ENCODE measurements around the gene TNFAIP8. TPM values are rescaled to one million over a fixed set of nuclear protein-coding genes. Genes with fewer than 3 reads are reported as not detected.

The TNFAIP8 gene
- total RNA-seq, 1 experiment from 2014 or later: 16.4 TPM

DNA sequence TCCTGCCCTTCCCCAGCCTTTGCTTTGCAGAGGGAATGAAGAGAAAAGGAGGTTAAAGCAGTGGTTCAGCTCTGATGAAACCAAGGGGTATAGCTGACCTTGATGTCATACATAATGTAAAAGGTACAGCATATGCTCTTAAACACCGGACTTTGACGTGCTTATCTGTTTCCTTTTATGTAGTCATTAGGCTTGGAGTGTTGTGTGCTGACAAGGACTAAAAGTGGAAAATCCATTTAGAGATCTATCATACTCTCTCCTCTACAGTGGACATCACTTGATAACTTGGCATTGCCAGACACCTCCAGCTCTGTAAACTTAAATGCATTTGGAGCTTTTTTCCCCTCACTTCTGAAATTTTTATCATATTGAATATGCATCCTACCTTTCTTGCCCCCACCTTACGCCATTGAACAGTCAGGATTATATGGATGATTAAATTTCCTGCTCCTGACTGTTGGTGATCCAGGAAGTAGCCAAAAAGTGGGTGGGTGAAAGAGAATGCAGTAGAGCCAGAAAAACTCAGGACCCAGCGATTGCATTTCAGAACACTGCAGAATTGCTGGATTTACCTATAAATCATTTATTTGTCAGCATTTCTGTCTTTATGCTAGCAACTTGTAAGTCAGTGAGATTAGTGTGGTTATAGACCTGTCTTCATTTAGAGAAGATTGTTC is 4.1 kb downstream of the TNFAIP8 start:
- Histone ChIP-seq H3K79me2 (ENCODE audit: low read depth) (peaks cover 84% of the 10 kb centered on the region), H3K36me3 (ENCODE audit: low read depth) (no peaks in the 10 kb centered on the region), H3K27me3 (ENCODE audit: insufficient read depth, low read depth) (no peaks in the 10 kb centered on the region), H3K4me3 (peak overlapping the region; percentile 14; the same call in 1 of the 2 replicates), H3F3A (ENCODE audit: insufficient read depth, low read depth) (peaks cover 22% of the 10 kb centered on the region; the same call in 1 of the 2 replicates), H3K4me2 (peak overlapping the region; percentile 73), H2AFZ (no peak overlapping the region), H3K4me1 (replicated peaks; ENCODE audit: insufficient read depth) (peaks cover 57% of the 10 kb centered on the region), H3K9me3 (ENCODE audit: insufficient read depth, low read depth) (no peaks in the 10 kb centered on the region), H4K20me1 (ENCODE audit: insufficient read depth) (no peaks in the 10 kb centered on the region), H3K27ac (peak overlapping the region; percentile 52), H3K9me2 (ENCODE audit: insufficient read depth) (no peaks in the 10 kb centered on the region)
- TF ChIP-seq, protein P1, sequence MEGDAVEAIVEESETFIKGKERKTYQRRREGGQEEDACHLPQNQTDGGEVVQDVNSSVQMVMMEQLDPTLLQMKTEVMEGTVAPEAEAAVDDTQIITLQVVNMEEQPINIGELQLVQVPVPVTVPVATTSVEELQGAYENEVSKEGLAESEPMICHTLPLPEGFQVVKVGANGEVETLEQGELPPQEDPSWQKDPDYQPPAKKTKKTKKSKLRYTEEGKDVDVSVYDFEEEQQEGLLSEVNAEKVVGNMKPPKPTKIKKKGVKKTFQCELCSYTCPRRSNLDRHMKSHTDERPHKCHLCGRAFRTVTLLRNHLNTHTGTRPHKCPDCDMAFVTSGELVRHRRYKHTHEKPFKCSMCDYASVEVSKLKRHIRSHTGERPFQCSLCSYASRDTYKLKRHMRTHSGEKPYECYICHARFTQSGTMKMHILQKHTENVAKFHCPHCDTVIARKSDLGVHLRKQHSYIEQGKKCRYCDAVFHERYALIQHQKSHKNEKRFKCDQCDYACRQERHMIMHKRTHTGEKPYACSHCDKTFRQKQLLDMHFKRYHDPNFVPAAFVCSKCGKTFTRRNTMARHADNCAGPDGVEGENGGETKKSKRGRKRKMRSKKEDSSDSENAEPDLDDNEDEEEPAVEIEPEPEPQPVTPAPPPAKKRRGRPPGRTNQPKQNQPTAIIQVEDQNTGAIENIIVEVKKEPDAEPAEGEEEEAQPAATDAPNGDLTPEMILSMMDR (conservative IDR thresholded peaks at IDR 0.05): no peak
- TF ChIP-seq EZH2 (IDR thresholded peaks at IDR 0.05; ENCODE audit: low read depth): no peak
- ChIA-PET CTCF (no interaction called here), POLR2A (ENCODE audit: unreplicated experiment) (interaction anchor here (0.5 to 0.7 kb wide), 2 partner anchors 33 to 536 kb away, joined by 4 to 5 read pairs; no protein-coding TSS in a partner anchor)
- DNase-seq: peak in 1 of 2 experiments; percentile 48
- intact Hi-C loops (cut with micrococcal nuclease; ENCODE audit: unreplicated experiment): loop anchor here (5.0 kb wide), 1 partner anchor 58 kb away; no protein-coding TSS in a partner anchor
- no TSS peak for BruUV-seq (replicated peaks)

DNA sequence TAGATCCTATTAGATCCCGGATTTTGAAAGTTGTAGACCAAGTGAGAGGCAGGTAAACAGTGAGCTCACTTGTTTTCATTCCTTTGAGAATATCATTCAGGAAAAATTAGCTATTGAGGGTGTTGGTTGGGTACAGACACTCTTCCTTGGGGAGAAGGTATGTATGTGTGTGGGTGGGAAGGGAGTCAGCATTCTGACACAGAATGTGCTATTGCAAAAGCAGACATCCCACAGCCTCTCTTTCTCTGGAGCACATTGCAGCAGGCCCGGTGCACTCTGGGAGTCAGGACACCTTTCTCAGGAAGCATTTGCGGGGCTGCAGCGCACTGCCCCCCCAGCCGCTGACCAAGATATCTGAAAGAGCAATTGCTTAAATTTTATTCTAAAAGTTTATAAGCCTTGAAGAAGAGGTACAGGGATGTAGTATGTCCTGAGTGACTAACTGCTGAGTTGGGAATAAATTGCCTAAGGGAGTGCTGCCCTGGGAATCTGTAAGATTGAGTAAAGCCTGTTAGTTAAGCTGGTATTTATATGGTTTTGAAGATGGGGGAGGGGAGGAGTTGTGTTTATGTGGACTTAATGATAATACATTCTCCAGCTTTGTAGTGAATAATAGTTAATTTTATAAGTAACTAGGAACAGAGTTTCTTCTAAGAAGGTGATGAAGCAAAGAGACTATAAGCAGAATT is 5.2 kb downstream of the TNFAIP8 start:
- H3F3A ChIP-seq (ENCODE audit: insufficient read depth, low read depth): peaks cover 18% of the 10 kb centered on the region; the same call in 1 of the 2 replicates
- TF ChIP-seq, protein P1 (conservative IDR thresholded peaks at IDR 0.05): no peak
- no peak for TF ChIP-seq EZH2 (IDR thresholded peaks at IDR 0.05; ENCODE audit: low read depth)
- no peaks in the 10 kb centered on the region for H3K36me3 ChIP-seq (ENCODE audit: low read depth)
- intact Hi-C loops (cut with micrococcal nuclease; ENCODE audit: unreplicated experiment): no loop called here
- BruUV-seq (replicated peaks): no TSS peak
- ChIA-PET CTCF (no interaction called here), POLR2A (ENCODE audit: unreplicated experiment) (no interaction called here)
- peaks cover 61% of the 10 kb centered on the region for H3K4me1 ChIP-seq (replicated peaks; ENCODE audit: insufficient read depth)
- DNase-seq: peak in 1 of 2 experiments; percentile 64
- H3K79me2 ChIP-seq (ENCODE audit: low read depth): peaks cover 88% of the 10 kb centered on the region
- H3K9me2 ChIP-seq (ENCODE audit: insufficient read depth): no peaks in the 10 kb centered on the region
- H2AFZ ChIP-seq: no peak overlapping the region
- H4K20me1 ChIP-seq (ENCODE audit: insufficient read depth): no peaks in the 10 kb centered on the region
- H3K27ac ChIP-seq: peak overlapping the region; percentile 52
- H3K4me3 ChIP-seq: peak overlapping the region; percentile 14; the same call in 1 of the 2 replicates
- peak overlapping the region; percentile 73 for H3K4me2 ChIP-seq
- no peaks in the 10 kb centered on the region for H3K27me3 ChIP-seq (ENCODE audit: insufficient read depth, low read depth)
- H3K9me3 ChIP-seq (ENCODE audit: insufficient read depth, low read depth): no peaks in the 10 kb centered on the region

DNA sequence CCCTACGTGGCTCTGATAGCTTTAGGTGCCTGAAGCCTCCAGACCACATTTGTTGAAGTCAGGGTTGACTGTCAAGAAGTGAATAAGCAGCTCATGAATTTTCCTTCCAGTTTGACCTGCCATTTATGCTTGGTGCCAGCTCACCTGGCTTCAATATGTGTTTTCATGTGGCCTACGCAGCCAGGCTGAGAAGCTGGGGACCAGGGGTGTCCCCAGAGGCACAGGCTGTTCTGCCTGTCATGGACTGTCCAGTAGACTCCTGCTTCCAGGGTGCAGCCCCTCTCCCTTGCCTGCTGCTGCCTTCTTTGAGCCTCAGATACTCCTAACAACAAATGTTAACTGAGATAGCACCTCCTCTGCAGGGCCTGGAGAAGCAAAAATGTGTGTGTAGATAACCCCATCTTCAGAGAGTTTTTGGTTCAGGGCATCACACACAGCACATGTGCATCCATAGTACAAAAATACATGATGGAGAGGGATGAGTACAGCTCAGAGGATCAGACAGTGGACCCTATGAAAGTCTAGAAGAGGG is 5.8 kb downstream of the TNFAIP8 start:
- BruUV-seq (replicated peaks): no TSS peak
- Histone ChIP-seq H3K27ac (peak overlapping the region; percentile 52), H3K4me1 (replicated peaks; ENCODE audit: insufficient read depth) (peaks cover 67% of the 10 kb centered on the region), H2AFZ (no peak overlapping the region), H3K9me3 (ENCODE audit: insufficient read depth, low read depth) (no peaks in the 10 kb centered on the region), H3K9me2 (ENCODE audit: insufficient read depth) (no peaks in the 10 kb centered on the region), H4K20me1 (ENCODE audit: insufficient read depth) (no peaks in the 10 kb centered on the region), H3K79me2 (ENCODE audit: low read depth) (peaks cover 88% of the 10 kb centered on the region), H3K4me3 (no peak overlapping the region), H3K4me2 (peak overlapping the region; percentile 73), H3F3A (ENCODE audit: insufficient read depth, low read depth) (peaks cover 18% of the 10 kb centered on the region; the same call in 1 of the 2 replicates), H3K36me3 (ENCODE audit: low read depth) (no peaks in the 10 kb centered on the region), H3K27me3 (ENCODE audit: insufficient read depth, low read depth) (no peaks in the 10 kb centered on the region)
- intact Hi-C loops (cut with micrococcal nuclease; ENCODE audit: unreplicated experiment): no loop called here
- ChIA-PET POLR2A (ENCODE audit: unreplicated experiment) (no interaction called here), CTCF (no interaction called here)
- TF ChIP-seq EZH2 (IDR thresholded peaks at IDR 0.05; ENCODE audit: low read depth): no peak
- TF ChIP-seq, protein P1 (conservative IDR thresholded peaks at IDR 0.05): no peak
- no peak for DNase-seq
